SK-N-SH (cell line): ENCODE results near the gene C14orf119.

Experiments used
- SIN3A ChIP-seq: IDR thresholded peaks from 2 replicates; pipeline ENCODE4 v1.6.1; 2012; ENCODE audit warnings: low read depth, mild to moderate bottlenecking, low read length, moderate library complexity, borderline replicate concordance
- TF ChIP-seq, protein P1 (sequence below): fragments of 200-600 bp; sonication (generic); IDR thresholded peaks from 2 replicates; pipeline ENCODE4 v1.6.1; 2017; ENCODE audit warnings: antibody characterized with exemption, mild to moderate bottlenecking, moderate library complexity

DNA sequence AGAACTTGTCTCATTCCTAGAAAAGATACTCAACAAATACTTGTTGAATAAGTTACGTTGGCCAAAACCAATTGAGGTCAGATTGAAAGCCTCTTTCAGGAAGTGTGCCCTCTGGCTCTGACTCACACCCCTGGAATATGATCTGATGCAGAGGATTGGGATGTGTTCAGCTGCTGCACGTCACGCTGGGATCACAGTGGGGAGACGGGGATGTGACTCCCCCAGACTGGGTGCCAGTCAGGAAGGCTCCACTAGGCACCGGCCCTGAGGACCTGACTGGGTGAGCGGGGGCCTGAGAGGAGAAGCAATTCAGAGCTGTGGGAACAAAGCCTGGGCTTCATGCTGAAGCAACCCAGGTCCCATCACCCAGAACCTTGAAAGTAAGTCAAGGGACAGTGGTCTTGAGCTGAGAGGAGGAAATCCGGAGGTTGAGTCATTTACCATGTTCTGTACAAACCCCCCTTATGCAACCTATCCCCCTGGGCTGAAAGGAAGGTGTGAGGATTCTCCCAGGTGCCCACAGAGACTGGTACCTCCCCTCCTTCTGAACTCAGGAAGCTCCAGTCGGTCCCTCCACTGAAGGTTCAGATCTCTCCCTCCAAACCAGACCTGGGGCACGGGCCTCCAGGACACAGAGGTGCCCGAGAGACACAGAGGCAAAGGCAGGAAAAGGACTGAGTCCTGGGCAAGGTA, 19.9 kb downstream of the C14orf119 start:
- TF ChIP-seq SIN3A, result no peak
- TF ChIP-seq, protein P1, sequence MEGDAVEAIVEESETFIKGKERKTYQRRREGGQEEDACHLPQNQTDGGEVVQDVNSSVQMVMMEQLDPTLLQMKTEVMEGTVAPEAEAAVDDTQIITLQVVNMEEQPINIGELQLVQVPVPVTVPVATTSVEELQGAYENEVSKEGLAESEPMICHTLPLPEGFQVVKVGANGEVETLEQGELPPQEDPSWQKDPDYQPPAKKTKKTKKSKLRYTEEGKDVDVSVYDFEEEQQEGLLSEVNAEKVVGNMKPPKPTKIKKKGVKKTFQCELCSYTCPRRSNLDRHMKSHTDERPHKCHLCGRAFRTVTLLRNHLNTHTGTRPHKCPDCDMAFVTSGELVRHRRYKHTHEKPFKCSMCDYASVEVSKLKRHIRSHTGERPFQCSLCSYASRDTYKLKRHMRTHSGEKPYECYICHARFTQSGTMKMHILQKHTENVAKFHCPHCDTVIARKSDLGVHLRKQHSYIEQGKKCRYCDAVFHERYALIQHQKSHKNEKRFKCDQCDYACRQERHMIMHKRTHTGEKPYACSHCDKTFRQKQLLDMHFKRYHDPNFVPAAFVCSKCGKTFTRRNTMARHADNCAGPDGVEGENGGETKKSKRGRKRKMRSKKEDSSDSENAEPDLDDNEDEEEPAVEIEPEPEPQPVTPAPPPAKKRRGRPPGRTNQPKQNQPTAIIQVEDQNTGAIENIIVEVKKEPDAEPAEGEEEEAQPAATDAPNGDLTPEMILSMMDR, result no peak
